IPS-NIHi11 (cell line): ENCODE results near the gene CSRP1.
A peak's percentile ranks its signal among the peaks of the same experiment; 100 is the strongest.

Experiments used
- DNase-seq: peaks from one replicate; pipeline ENCODE4 v3.0.0; 2012; ENCODE audit warnings: mixed read lengths, low spot score

Gene CSRP1

DNA sequence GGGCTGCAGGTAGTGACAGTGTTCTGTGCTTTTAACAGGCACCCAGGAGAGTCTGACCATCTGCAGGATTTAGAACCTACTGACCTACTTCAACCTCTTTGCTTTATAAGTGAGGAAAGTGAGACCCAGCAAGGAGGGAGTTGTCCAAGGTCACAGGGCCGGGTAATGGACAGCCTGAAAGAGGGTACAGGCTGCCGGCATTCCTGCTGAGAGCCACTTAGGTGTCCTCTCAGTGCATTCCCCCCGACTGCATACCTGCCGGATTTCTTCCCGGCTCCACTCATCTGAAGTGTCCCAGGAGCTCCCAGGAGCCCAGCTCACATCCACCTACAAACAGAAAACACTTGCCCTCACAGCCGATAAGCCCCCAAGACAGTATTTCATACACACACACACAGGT is 51.8 kb downstream of the CSRP1 start:
- DNase-seq = no peak

DNA sequence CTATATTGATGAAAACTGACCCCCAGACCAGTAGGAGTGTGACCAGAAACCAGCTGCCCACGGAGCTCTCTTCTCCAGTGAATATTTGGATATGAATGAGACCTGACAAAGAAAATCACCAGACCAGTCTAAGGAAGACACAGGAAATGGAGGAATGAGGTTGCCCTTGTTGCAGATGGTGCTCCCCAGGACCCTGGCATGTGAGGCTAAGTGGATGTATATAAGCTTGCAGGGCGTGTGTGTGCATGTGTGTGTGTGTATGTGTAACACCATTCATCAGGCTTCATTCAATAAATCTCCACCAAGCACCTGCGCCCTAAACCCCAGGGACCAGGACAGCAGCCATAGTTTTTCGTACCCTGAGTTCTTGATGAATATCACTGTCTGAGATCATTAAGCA is 52.3 kb downstream of the CSRP1 start:
- DNase-seq = no peak

DNA sequence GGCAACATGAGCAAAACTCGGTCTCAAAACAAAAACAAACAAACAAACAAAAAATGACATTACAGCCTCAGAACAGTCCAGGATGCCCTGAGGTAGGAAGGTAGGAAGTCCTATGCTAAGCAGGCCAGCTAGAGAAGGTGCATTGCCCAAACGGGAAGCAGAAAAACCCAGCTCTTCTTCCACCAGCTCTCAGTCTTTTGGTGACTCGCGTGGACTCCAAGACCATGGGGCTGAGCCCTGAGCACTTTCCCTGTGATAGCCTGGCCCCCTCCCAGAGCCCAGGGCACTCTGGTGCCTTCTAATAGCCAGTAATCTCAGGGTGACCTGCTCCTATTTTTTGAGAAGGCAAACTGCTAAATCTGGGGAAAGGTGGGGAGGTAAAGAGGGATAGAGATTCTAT is 54.1 kb downstream of the CSRP1 start:
- no peak for DNase-seq

DNA sequence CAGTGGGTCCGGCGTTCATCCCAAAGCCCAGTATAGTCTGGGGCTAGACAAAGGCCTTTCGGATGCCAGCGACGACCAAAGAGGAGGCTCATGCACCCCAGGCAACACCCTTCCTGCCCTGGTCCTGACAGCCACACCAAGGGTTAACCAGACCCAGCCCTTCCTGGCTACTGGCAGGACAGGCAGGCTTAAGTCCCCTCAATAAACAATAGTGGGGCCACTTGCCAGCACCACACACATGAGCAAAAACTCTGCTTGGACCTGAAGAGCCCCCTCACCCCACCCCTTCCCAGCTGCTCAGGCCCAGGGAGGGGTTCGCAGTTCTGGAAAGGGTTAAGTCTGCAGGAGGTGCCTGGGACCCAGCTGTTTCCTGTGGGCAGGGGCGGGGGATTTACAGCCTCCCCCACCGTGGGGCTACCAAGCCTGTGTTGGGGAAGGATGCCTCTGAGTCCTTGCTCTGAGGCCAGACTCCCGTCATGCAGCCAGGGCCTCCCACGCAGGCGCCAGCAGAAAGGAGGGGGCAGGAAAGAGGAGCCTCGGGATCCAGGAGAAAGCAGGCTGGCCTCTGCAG is 56.1 kb downstream of the CSRP1 start:
- peak; percentile 61 for DNase-seq

DNA sequence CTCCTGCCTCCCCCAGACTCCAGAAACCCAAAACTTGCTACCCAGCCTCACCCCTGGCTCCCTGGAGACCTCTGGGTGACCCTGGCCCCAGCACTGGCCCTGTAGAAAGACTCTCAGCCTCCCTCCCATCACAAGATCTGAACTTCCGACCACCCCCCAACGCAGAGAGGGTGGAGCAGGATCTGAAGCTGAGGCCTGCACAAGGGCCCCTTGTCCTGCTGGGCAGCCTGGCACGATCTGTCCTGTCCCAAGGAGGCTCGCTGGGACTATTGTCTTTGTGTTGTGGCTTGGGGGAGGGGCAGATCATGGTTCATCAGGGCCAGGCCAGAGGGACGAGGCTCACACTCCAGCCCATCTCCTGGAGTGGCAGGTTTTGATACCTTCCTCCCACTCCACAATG is 57.9 kb downstream of the CSRP1 start:
- no peak for DNase-seq

DNA sequence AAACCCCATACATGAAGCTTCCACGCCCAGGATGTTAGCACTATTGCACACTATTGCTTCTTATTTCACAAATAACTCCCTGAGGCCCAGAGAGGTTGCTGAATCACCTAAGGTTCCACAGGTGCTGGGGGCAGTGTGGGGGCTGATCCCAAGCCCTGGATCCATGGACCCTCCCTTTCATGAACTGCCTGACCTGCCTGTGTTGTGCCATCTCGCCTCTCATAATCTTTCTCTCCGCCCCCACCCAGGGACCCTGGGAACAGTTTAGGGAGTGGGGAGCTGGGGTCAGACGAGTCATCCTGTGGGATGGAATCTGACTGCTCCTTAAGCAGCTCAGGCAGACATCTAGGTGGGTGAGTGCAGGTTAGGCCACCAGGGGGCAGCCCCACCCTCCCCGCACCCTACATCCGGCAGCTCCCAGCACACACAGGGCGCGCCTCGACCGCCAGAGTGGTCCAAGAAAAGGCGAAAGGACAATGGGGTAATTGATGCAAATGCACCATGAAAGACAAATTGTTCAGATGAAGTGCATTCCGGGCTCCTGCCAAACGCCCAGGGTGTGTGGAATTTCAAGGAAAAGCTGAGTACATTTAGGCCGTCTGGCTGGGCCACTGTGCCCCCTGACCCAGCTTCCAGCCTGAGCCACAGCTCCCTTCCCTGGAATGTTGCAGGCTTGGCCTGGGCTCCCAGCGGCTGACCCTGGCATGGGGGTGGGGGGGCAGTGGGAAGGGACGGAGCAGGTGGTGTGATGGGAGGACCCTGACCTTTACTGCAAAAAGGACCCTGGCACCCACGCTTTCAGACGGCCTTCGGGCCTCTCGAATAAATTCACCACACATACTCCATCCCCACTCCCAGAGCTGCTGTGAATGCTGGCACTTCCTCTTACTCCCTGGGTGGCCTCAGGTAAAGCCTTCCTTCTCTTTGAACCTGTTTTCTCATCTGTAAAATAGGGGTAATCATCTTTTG is 58.7 kb downstream of the CSRP1 start:
- DNase-seq = peak; percentile 91

DNA sequence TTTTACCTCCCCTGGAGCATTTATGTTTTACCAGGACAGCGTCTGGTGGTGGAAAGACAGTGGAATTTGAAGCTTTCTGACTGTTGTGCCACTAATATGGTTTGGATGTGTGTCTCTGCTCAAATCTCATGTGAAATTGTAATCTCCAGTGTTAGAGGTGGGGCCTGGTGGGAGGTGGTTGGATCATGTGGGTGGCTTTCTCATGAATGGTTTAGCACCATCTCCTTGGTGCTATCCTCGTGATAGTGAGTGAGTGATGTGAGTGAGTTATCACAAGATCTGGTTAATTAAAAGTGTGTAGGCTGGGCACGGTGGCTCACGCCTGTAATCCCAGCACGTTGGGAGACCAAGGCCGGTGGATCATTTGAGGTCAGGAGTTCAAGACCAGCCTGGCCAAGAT is 61.6 kb downstream of the CSRP1 start:
- DNase-seq = no peak

DNA sequence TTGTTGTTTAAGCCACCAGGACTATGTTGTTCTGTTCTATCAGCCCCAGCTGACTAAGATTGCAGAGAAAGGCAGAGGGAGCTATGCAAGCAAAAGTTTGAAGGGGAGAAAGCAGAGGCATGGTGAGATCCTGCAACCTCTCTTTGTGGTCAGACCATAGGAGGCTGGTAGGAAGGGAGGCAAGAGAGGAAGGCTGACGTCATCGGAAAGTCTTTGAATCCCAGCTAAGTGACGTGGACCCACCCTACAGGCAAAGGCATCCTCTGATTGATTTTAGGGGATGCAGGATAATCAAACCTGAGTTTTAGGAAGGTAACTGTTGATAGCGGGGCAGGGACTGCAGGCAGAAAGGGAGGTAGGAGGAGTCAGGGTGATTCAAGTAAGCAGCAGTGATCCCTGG is 62.1 kb downstream of the CSRP1 start:
- no peak for DNase-seq

DNA sequence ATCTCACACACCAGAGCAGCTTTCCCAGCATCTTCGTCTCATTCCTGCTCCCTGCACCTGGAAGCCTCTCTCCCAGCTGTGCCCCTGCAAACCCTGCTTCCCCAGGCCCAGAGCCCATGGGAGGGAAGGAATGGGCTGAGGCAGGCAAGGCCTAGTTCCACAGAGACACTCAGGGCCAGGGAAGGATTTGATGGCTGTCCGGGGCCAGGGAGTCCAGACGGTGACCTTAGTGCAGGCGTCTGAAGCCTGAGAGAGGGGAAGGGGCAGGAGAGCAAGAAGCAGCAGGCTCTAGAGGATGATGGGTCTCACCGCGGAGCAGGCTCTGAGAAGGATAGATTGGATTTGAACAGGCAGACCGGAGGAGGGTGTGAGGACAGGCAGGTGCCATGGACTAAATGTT is 63.2 kb downstream of the CSRP1 start:
- no peak for DNase-seq

DNA sequence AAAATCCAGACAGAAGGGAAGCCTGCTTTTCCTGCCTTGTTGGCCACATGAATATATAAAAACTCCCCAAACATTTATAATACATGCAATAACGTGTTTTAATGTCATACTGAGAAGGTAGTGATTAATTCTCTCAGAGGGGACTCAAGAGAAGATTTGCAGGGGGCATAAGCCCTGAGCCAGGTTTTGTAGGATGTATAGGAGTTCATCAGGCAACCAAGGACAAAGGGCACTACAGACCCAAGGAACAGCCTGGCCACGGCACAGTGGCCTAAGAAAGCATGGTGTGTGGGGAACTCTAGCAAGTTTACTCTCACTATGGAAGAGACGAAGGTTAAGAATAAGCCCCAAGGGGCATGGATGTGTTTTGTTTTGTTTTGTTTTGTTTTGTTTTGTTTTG is 70.0 kb downstream of the CSRP1 start:
- DNase-seq = no peak

DNA sequence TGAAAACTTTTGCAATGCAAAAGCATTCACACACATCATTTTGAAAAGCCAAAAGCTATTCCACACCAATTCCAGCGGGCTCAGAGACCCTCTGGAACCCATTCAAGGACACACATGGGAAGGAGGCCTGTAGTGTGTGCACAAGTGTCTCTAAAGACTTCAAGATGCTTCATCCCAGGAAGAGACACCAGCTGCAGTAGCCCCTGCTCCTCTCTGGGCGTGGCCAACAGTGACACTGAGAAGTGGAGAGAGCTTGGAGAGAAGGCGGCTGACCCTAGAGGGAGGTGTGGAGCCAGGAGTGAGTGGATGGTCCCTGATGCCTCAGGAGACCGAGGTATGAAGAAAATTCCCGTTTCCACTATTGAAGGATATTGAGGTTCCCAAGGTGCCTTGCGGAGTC is 70.5 kb downstream of the CSRP1 start:
- DNase-seq = peak; percentile 69

DNA sequence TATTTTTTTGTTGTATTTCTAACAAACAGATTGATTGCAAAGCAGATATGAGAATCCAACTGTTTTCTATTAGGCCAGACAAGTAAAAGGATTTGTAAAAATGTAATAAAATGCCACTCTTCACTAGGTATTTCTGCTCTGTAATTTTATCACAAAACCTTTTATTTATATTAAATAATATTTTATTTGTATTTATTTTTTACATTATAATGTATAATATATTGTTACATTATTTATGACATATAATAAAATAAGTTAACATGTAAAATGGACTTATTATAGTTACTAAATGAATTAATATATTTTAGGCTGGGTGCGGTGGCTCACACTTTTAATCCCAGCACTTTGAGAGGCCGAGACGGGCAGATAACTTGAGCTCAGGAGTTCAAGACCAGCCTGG is 72.7 kb downstream of the CSRP1 start:
- no peak for DNase-seq

DNA sequence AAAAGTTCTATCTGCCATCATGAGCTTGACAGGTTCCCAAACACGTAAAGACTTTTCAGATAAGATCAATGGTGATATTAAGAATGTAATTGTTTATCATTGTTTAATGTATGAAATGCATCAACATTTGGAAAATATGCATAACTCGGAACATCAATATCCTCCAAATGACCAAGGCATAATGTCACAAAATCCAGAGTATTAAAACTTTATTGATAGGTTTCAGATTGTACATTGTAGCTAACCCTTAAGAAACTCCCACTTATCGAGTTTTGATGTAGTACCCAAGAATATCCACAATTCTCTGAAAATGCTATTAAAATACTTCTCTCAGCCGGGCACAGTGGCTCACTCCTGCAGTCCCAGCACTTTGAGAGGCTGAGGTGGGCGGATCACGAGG is 73.3 kb downstream of the CSRP1 start:
- no peak for DNase-seq
